Measurements from ENCODE around the gene PAH.

GRCh38 chr12:102958073-102958829 is 41.2 kb upstream of the PAH start:
- TF ChIP-seq EZH2 (IDR thresholded peaks at IDR 0.05; ENCODE audit: insufficient read depth, poor library complexity, severe bottlenecking) (no peak), EZH2phosphoT487 (IDR thresholded peaks at IDR 0.05; ENCODE audit: insufficient read depth, low read depth) (0 out of 2 replicates have a peak, but pooled peaks have one; percentile 14)

Measured in GM23248 (cell line).